NK-92 (cell line): ENCODE measurements around the gene HIPK1.
"Not testable (repeated sequence)": the region's sequence is repeated elsewhere in the genome, so short reads cannot be mapped to it uniquely, and the experiment has no call there.

Experiments used
- DNase-seq: peaks from one replicate; lab custom pipeline; 2025; ENCODE audit not compliant: unreplicated experiment; lab: John Stamatoyannopoulos, UW

HIPK1 gene

GRCh38 chr1:113943028-113943811 lies 14.1 kb downstream of the HIPK1 start:
- no peak for DNase-seq

GRCh38 chr1:113945329-113945728 lies 16.2 kb downstream of the HIPK1 start:
- no peak for DNase-seq

GRCh38 chr1:113946112-113946511 lies 17.0 kb downstream of the HIPK1 start:
- DNase-seq = no peak

DNA sequence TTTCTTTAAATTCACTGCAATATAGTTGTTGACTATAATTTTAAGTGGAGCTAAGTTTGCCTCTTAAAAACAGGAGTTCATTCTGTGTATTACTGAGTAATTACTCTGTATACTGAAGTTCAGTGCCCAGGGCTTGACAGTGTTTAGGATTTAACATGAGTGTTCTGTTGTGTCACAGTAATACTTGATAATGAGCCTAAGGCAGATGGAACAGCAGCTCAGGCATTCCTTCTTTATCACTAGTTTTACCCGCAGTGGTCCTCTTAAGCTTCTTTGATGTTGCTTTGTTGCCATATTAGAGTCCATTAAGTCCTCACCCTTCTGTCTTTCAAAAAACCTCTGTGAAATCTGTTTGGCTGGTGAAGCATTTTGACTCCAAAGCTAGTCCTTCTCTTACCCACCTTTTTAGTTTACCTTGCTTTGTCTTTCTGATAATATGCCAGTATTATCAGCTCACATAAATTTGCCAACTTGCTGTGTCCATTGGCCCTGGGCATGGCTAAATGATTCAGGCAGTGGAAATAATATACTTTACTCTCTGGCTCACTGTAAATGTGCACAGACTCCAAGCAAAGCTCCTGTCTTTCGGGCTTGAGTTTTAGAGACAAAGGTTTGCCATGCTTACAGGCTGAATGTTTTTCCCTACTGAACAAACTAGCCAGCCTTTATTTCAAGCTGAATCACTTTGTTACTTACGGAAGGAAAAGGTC lies 17.7 kb downstream of the HIPK1 start:
- no peak for DNase-seq

DNA sequence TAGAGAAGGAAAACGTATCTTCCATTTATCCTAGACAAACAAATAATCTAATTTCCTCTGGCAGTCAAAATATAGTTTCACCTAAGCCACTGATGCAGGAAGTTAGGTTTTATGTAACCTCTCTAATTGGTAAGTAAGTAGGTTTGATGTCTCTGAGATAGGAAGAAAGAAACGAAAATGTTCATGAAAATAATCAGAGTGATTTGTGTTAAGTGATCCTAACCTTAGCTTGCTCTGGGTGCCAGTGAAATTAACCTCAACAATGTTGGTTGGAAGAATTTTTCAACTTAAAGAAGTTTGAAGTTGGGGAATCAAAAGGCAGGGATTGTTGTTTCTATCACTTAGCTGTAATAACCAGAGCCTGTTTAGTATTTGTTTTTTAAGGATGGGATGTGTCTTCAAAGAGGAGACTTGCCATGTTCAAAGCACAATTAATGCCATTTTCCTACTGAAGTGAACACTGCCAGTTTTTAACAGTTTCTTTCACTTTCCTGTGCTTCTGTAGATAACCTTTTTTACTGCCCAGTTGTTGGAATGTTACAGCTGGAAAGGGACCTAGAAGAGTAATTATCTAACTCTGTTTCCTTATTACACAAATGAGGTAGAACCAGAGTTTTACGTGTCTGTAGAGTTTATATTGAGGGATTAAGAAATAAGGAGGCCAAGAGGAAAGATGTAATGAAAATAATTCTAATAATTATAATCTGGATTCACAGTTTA lies 18.4 kb downstream of the HIPK1 start:
- no peak for DNase-seq

DNA sequence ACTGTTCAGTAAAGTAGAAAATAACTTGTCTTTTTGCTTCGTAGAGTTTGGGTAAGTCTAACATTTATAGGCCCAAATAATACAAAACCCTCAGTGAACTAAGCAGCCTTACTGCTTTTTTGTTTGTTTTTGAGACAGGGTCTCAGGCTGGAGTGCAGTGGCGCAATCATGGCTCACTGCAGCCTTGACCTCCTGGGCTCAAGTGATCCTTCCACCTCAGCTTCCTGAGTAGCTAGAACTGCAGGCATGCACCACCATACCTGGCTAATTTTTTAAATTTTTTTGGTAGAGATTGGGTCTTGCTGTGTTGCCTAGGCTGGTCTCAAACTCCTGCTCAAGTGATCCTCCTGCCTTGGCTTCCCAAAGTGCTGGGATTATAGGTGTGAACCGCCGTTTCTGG lies 19.0 kb downstream of the HIPK1 start:
- DNase-seq = not testable (repeated sequence)

DNA sequence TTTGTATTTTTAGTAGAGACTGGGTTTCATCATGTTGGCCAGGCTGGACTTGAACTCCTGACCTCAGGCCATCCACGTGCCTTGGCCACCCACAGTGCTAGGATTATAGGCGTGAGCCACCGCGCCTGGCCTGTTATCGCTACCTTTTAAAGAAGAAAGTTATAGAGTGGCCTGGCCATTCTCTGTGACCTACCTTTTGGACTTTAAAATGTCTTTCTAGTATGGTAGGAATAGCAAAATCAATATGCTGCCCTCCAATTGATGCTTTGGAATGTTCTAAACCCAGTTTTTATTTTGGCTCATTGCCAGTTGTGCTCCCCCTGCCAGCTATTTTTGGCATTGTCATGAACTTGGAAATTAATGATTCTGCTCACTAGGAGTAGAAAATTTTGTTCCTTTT lies 19.9 kb downstream of the HIPK1 start:
- no peak for DNase-seq

DNA sequence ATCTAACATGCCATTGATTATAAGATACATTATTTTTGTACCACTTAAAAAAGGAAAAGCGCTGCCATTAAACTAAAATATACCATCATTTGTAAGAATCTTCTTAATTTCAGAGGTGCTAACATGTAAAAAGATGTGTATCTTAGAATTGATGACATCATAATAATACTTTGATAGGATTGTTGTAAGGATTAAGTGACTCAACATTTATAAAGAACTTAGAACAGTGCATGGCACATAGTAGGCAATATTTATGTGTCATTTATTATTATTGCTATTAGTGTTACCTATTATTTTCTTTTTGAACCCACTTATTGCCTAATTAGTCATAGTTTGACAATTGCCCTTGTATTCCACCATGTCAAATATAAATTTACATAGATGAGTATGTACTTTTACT lies 21.8 kb downstream of the HIPK1 start:
- DNase-seq = no peak

- DNase-seq = no peak
Observed at GRCh38 chr1:113951719-113952118, 22.6 kb downstream of the HIPK1 start.

- DNase-seq = no peak
Observed at GRCh38 chr1:113957984-113958383, 28.9 kb downstream of the HIPK1 start.

DNA sequence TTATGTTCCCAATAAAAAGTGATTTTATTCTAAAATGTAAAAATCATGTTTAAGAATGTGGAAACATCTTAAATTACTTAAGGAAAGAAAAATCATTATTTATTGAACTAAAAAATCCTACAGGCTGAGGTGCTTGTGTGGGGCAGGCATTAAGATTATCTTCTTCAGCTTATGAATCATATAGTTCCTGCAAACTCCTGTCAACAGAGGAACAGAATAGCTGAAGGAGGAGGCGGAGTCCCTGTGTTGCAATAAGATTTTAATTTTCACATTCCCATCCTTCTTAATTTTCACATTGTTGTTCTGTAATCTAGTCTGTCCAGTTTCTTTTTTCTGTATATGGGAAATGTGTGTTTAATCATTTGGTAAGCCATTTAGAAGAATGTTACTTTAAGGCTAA lies 29.6 kb downstream of the HIPK1 start:
- no peak for DNase-seq

GRCh38 chr1:113963281-113963906 lies 34.3 kb downstream of the HIPK1 start:
- DNase-seq = no peak

DNA sequence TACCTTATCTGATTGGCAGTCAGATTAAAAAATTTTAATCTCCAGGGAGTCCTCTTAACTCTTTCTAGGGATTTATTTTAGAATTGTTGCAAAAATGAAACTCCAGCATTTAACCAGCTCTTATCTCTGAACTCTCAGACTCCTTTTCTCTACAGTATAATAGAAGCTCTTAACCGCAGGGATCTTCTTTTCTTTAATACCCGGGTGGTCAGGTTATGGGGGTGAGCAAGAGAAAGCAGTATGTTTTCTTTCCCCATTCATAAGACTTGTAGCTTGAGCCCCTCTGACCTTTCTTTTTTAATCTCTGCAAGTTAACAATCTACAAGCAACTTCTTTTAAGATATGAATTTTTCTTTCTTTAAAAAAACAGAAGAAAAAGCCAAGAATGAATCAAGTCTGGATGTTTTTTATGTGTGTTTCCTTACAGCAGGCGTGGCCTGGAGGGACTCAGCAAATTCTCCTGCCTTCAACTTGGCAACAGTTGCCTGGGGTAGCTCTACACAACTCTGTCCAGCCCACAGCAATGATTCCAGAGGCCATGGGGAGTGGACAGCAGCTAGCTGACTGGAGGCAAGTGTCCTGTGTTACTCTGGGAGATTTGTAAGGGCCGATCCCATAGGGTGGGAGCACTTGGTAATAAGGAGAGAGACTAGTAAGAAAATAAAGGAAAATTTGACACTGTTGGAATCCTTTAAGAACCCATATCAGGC lies 36.7 kb downstream of the HIPK1 start:
- no peak for DNase-seq

GRCh38 chr1:113972954-113973353 lies 43.8 kb downstream of the HIPK1 start:
- DNase-seq = no peak

- DNase-seq = no peak
Observed at GRCh38 chr1:113975211-113975895, 46.2 kb downstream of the HIPK1 start.

DNA sequence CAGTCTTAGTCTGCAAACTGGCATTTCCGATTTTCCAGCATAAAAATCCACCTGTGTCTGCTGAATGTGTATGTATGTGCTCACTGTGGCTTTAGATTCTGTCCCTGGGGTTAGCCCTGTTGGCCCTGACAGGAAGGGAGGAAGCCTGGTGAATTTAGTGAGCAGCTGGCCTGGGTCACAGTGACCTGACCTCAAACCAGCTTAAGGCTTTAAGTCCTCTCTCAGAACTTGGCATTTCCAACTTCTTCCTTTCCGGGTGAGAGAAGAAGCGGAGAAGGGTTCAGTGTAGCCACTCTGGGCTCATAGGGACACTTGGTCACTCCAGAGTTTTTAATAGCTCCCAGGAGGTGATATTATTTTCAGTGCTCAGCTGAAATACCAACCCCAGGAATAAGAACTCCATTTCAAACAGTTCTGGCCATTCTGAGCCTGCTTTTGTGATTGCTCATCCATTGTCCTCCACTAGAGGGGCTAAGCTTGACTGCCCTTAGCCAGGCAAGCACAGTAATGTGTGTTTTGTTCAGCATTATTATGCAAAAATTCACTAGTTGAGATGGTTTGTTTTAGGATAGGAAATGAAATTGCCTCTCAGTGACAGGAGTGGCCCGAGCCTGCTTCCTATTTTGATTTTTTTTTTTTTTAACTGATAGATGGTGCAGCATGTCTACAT lies 47.6 kb downstream of the HIPK1 start:
- no peak for DNase-seq

DNA sequence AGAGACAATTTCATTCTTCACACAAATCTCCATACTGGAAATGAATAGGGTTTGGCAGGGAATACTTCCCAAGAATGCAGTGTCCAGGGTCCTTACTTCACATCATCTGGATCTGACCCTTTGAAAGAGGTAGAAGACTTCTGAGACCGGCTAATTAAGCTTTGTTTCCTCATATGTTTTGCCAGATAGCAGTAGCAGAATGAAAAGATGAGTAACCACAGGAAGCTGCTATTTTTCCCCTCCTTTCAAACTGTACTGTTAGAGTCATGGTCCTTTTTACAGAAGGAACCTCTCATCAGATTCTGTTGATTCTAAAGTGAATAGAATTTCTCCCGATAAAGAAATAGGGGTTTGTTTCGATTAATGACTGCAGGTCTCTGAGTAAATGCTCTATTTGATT lies 48.8 kb downstream of the HIPK1 start:
- no peak for DNase-seq

DNA sequence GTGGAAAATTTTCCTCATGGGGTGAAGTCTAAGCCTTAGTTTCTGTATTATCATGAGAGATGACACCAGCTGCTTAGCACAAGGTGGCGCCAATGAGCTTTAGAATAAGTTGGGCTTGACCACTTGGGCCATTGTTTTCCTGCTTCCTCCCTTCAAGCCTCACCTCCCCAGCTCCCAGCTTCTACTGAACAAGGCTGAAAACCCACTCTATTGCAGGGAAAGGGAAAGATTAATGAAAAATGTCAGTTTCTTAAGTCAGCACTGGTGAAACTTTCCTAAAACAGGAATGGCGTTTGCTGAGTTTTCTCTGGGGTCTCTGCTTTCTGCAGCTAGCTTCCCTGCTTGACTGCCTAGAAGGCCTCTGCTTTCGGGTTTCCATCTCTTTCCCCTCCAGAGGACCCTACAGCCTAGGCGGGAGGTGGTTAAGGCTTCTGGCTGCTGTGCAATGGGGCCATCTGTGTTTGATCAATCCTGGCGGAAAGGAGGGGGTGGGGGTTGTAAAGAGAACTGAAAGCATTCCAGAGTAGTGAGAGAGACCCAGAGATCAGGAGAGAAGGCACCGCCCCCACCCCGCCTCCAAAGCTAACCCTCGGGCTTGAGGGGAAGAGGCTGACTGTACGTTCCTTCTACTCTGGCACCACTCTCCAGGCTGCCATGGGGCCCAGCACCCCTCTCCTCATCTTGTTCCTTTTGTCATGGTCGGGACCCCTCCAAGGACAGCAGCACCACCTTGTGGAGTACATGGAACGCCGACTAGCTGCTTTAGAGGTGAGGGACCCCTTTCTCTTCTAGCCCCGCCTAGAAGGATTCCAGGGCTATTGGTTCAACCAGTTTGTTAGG lies 50.0 kb downstream of the HIPK1 start, which contains the start of gene OLFML3:
TSS of gene OLFML3 (plus strand) at position 612 of the 840 bp plus-strand sequence. CDS start at position 655, 43 bp downstream.
- DNase-seq = no peak

DNA sequence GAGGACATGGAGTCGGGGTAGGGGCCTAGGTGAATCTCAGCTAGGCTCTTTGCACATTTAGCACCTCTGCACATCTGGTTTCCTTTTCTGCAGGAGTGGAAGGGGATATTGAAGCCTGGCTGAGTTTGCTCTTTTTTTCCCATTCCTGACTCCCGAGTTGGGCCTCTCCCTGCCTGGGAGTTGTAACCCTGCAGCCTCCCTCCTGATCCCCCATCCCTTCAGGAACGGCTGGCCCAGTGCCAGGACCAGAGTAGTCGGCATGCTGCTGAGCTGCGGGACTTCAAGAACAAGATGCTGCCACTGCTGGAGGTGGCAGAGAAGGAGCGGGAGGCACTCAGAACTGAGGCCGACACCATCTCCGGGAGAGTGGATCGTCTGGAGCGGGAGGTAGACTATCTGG lies 51.0 kb downstream of the HIPK1 start:
- no peak for DNase-seq
